ENCODE measurements around the gene HOXA13.

GRCh38 chr7:27235387-27236311 lies 35.8 kb upstream of the HOXA13 start:
- TF ChIP-seq CTCF (IDR thresholded peaks at IDR 0.05; ENCODE audit: low read depth, low read length, missing input control): peak; percentile 32
- TF ChIP-seq FOXA1 (IDR thresholded peaks at IDR 0.05): no peak
- no peak for TF ChIP-seq GABPA (IDR thresholded peaks at IDR 0.05 in 1 of 2, conservative IDR thresholded peaks at IDR 0.05 in 1 of 2)

Measured in liver (tissue), 3 donors.